HEK293 (cell line): Measurements from ENCODE around the gene QSOX1.

Experiments used
- CTCF ChIA-PET: fragments of 350-600 bp; formaldehyde crosslinking; extraction: SDS; loops from one replicate; lab custom pipeline; 2021; ENCODE audit warnings: antibody characterized with exemption; lab: Yijun Ruan, JAX
- POLR2A ChIA-PET: fragments of 300-600 bp; formaldehyde crosslinking; extraction: SDS; loops from one replicate; lab custom pipeline; 2020; ENCODE audit warnings: antibody characterized with exemption, inconsistent platforms; lab: Yijun Ruan, JAX
- H3K27ac ChIP-seq: fragments of 200-500 bp; sonication (Bioruptor generic); 2 replicates; pipeline ENCODE4 v1.5.1; 2014; ENCODE audit warnings: low read depth, low read length, control low read depth, inconsistent platforms; ENCODE audit errors: extremely low read depth
- H3K36me3 ChIP-seq, 2 experiments: fragments of 200-500 bp in 1 of 2; sonication (Bioruptor generic) in 1 of 2; 1 replicate in 1 of 2; 2 replicates in 1 of 2; pipeline ENCODE4 v1.5.1; 2014 to 2017; ENCODE audit warnings: inconsistent platforms in 2 of 2, low read length in 2 of 2; ENCODE audit not compliant: control insufficient read depth in 2 of 2, insufficient read depth in 1 of 2
- H3K4me1 ChIP-seq: fragments of 200-500 bp; sonication (Bioruptor generic); 2 replicates; pipeline ENCODE4 v1.5.1; 2014; ENCODE audit warnings: mild to moderate bottlenecking, low read length, inconsistent platforms; ENCODE audit not compliant: control insufficient read depth, insufficient read depth
- H3K4me3 ChIP-seq: 2 replicates; pipeline ENCODE4 v1.5.1; 2011; ENCODE audit warnings: low read depth, mild to moderate bottlenecking, control low read depth, low read length, moderate library complexity
- H3K9me3 ChIP-seq: fragments of 200-500 bp; sonication (Bioruptor generic); 2 replicates; pipeline ENCODE4 v1.5.1; 2014; ENCODE audit warnings: low read depth, low read length, inconsistent platforms; ENCODE audit not compliant: control insufficient read depth, insufficient read depth
- GLIS2 ChIP-seq: fragments of 450-650 bp; formaldehyde crosslinking; IDR thresholded peaks from 2 replicates; pipeline ENCODE4 v1.5.1; 2016; ENCODE audit warnings: missing biosample characterization, missing genetic modification characterization
- HOXA7 ChIP-seq: sonication (generic); formaldehyde crosslinking; IDR thresholded peaks from 2 replicates; pipeline ENCODE4 v1.8.1; 2022; ENCODE audit warnings: missing genetic modification reagents, borderline replicate concordance
- PRDM10 ChIP-seq: fragments of 450-650 bp; formaldehyde crosslinking; IDR thresholded peaks from 2 replicates; pipeline ENCODE4 v1.5.1; 2016; ENCODE audit warnings: missing biosample characterization, missing genetic modification characterization
- PRDM4 ChIP-seq: fragments of 450-650 bp; formaldehyde crosslinking; IDR thresholded peaks from 2 replicates; pipeline ENCODE4 v1.5.1; 2017; ENCODE audit warnings: missing biosample characterization, missing genetic modification characterization
- SCRT1 ChIP-seq: fragments of 450-650 bp; formaldehyde crosslinking; IDR thresholded peaks from 2 replicates; pipeline ENCODE4 v1.5.1; 2016; ENCODE audit warnings: missing biosample characterization, missing genetic modification characterization, borderline replicate concordance
- ZBTB1 ChIP-seq: fragments of 450-650 bp; formaldehyde crosslinking; IDR thresholded peaks from 2 replicates; pipeline ENCODE4 v1.5.1; 2016; ENCODE audit warnings: missing biosample characterization, missing genetic modification characterization
- ZBTB7A ChIP-seq: fragments of 450-650 bp; formaldehyde crosslinking; IDR thresholded peaks from 2 replicates; pipeline ENCODE4 v1.5.1; 2016; ENCODE audit warnings: low read depth, missing biosample characterization, missing genetic modification characterization
- ZFP3 ChIP-seq: fragments of 450-650 bp; formaldehyde crosslinking; IDR thresholded peaks from 2 replicates; pipeline ENCODE4 v1.5.1; 2016; ENCODE audit warnings: low read depth, missing biosample characterization, missing genetic modification characterization
- ZNF114 ChIP-seq: fragments of 450-650 bp; formaldehyde crosslinking; IDR thresholded peaks from 2 replicates; pipeline ENCODE4 v1.5.0; 2017; ENCODE audit warnings: missing biosample characterization, missing genetic modification characterization
- ZNF140 ChIP-seq: fragments of 450-650 bp; formaldehyde crosslinking; IDR thresholded peaks from 2 replicates; pipeline ENCODE4 v1.5.1; 2016; ENCODE audit warnings: missing biosample characterization, missing genetic modification characterization
- ZNF157 ChIP-seq: fragments of 450-650 bp; formaldehyde crosslinking; IDR thresholded peaks from 2 replicates; pipeline ENCODE4 v1.5.1; 2016; ENCODE audit warnings: missing biosample characterization, missing genetic modification characterization
- ZNF16 ChIP-seq: fragments of 450-650 bp; formaldehyde crosslinking; IDR thresholded peaks from 2 replicates; pipeline ENCODE4 v1.5.1; 2016; ENCODE audit warnings: low read depth, missing biosample characterization, missing genetic modification characterization
- ZNF248 ChIP-seq: fragments of 450-650 bp; formaldehyde crosslinking; IDR thresholded peaks from 2 replicates; pipeline ENCODE4 v1.5.1; 2017; ENCODE audit warnings: missing biosample characterization, missing genetic modification characterization
- ZNF350 ChIP-seq: fragments of 450-650 bp; formaldehyde crosslinking; IDR thresholded peaks from 2 replicates; pipeline ENCODE4 v1.5.0; 2017; ENCODE audit warnings: missing biosample characterization, mild to moderate bottlenecking, missing genetic modification characterization
- ZNF404 ChIP-seq: fragments of 450-650 bp; formaldehyde crosslinking; IDR thresholded peaks from 2 replicates; pipeline ENCODE4 v1.5.1; 2017; ENCODE audit warnings: missing biosample characterization, missing genetic modification characterization
- ZNF423 ChIP-seq: fragments of 450-650 bp; formaldehyde crosslinking; IDR thresholded peaks from 2 replicates; pipeline ENCODE4 v1.5.1; 2016; ENCODE audit warnings: missing biosample characterization, missing genetic modification characterization
- ZNF433 ChIP-seq: fragments of 450-650 bp; formaldehyde crosslinking; IDR thresholded peaks from 2 replicates; pipeline ENCODE4 v1.5.1; 2016; ENCODE audit warnings: missing biosample characterization, missing genetic modification characterization, low read depth
- ZNF624 ChIP-seq: fragments of 450-650 bp; formaldehyde crosslinking; IDR thresholded peaks from 2 replicates; pipeline ENCODE4 v1.5.1; 2017; ENCODE audit warnings: missing biosample characterization, missing genetic modification characterization
- ZNF792 ChIP-seq: fragments of 450-650 bp; formaldehyde crosslinking; IDR thresholded peaks from 2 replicates; pipeline ENCODE4 v1.5.1; 2016; ENCODE audit warnings: missing biosample characterization, missing genetic modification characterization
- ZNF830 ChIP-seq: fragments of 450-650 bp; IDR thresholded peaks from 2 replicates; pipeline ENCODE4 v1.5.0; 2018; ENCODE audit warnings: missing biosample characterization, missing genetic modification characterization, low read depth, mild to moderate bottlenecking, moderate library complexity
- ZNF843 ChIP-seq: fragments of 450-650 bp; formaldehyde crosslinking; IDR thresholded peaks from 2 replicates; pipeline ENCODE4 v1.5.1; 2016; ENCODE audit warnings: missing biosample characterization, missing genetic modification characterization
- ZSCAN16 ChIP-seq: fragments of 450-650 bp; formaldehyde crosslinking; IDR thresholded peaks from 2 replicates; pipeline ENCODE4 v1.5.1; 2016; ENCODE audit warnings: missing biosample characterization, missing genetic modification characterization
- ZSCAN18 ChIP-seq: fragments of 450-650 bp; formaldehyde crosslinking; IDR thresholded peaks from 2 replicates; pipeline ENCODE4 v1.5.1; 2016; ENCODE audit warnings: missing biosample characterization, missing genetic modification characterization

QSOX1 gene

GRCh38 chr1:180211860-180212229, 57.2 kb downstream of the QSOX1 start (continued):
- TF ChIP-seq ZNF830 (tag by site-specific recombination), result no peak
- TF ChIP-seq HOXA7, result no peak
- no peak for TF ChIP-seq ZNF792

GRCh38 chr1:180213401-180214170, 58.9 kb downstream of the QSOX1 start:
- H3K4me3 ChIP-seq, result no peak overlapping the region
- TF ChIP-seq ZBTB1 (tag by site-specific recombination) (no peak), PRDM4 (tag by site-specific recombination) (no peak), ZNF423 (tag by site-specific recombination) (no peak), GLIS2 (tag by site-specific recombination) (no peak), ZSCAN16 (tag by site-specific recombination) (no peak), PRDM10 (tag by site-specific recombination) (no peak), ZNF248 (no peak), ZSCAN18 (no peak), SCRT1 (tag by site-specific recombination) (no peak), ZNF140 (tag by site-specific recombination) (no peak), ZNF404 (tag by site-specific recombination) (no peak), ZNF16 (tag by site-specific recombination) (no peak), ZBTB7A (tag by site-specific recombination) (no peak), ZNF624 (tag by site-specific recombination) (no peak), ZNF350 (tag by site-specific recombination) (no peak), ZNF114 (tag by site-specific recombination) (no peak), ZFP3 (tag by site-specific recombination) (no peak), ZNF433 (tag by site-specific recombination) (no peak), ZNF843 (tag by site-specific recombination) (no peak), ZNF157 (no peak)
- H3K27ac ChIP-seq, result no peak overlapping the region
- no peaks in the 10 kb centered on the region for H3K4me1 ChIP-seq
- H3K36me3 ChIP-seq, result no peaks in the 10 kb centered on the region
- CTCF ChIA-PET, result interaction anchor here (1.7 kb wide), 1 partner anchor 25 kb away, joined by 4 read pairs; no protein-coding TSS in a partner anchor
- H3K9me3 ChIP-seq, result no peaks in the 10 kb centered on the region
- POLR2A ChIA-PET, result no interaction called here
